Upper lobe of right lung (tissue), 1 donor: ENCODE measurements around the gene MTURN. TPM values are rescaled to one million over a fixed set of nuclear protein-coding genes. Genes with fewer than 3 reads are reported as not detected.

ENCODE experiments used
- ATAC-seq: fragments of 200-7000 bp; cut with Tn5 transposase; one replicate; pipeline ENCODE4 v1.9.1; 2020; ENCODE audit warnings: mild to moderate bottlenecking, moderate library complexity
- DNase-seq: peaks from one replicate; pipeline ENCODE4 v3.0.0-alpha.2; 2020
- H3K27ac ChIP-seq: fragments of 200-600 bp; one replicate; pipeline ENCODE4 v1.8.0; 2022
- H3K27me3 ChIP-seq: fragments of 200-600 bp; one replicate; pipeline ENCODE4 v1.8.0; 2022; ENCODE audit warnings: mild to moderate bottlenecking
- H3K36me3 ChIP-seq: fragments of 200-600 bp; one replicate; pipeline ENCODE4 v1.8.0; 2022
- H3K4me1 ChIP-seq: fragments of 200-600 bp; one replicate; pipeline ENCODE4 v1.8.0; 2022
- H3K4me3 ChIP-seq: fragments of 200-600 bp; one replicate; pipeline ENCODE4 v1.8.0; 2022; ENCODE audit warnings: mild to moderate bottlenecking
- H3K9me3 ChIP-seq: fragments of 200-600 bp; one replicate; pipeline ENCODE4 v1.8.0; 2022
- CTCF ChIP-seq: fragments of 200-600 bp; IDR thresholded peaks from one replicate; pipeline ENCODE4 v1.8.0; 2022; ENCODE audit warnings: antibody characterized with exemption
- intact Hi-C: fragments of 100-400 bp; cut with DNase I; formaldehyde crosslinking; loops from one replicate; pipeline ENCODE4 v1.11.0; 2022
- total RNA-seq: library from RNA; stranded (reverse); fragmentation: NEBNext Ultra II Directional; extraction: Animal tissue kit (Norgen Biotek cat#: 25700); gene quantifications from one replicate; pipeline ENCODE4 v1.2.1, GENCODE V29; 2021
- donor health status: DM: no; HTN: yes; CAD: no; lungs with severe emphysema.

Gene MTURN
- total RNA-seq, 1 donor from 2014 or later = 31.3 TPM

- Histone ChIP-seq H3K27me3 (no peaks in the 10 kb centered on the region), H3K4me1 (no peaks in the 10 kb centered on the region), H3K36me3 (no peaks in the 10 kb centered on the region), H3K9me3 (no peaks in the 10 kb centered on the region), H3K4me3 (no peak overlapping the region), H3K27ac (no peak overlapping the region)
- TF ChIP-seq CTCF = no peak
- ATAC-seq (no peak), DNase-seq (no peak)
- intact Hi-C loops = no loop called here
These were observed 58.7 kb downstream of the MTURN start for GRCh38 chr7:30193336-30193943.

GRCh38 chr7:30196408-30196807, 61.6 kb downstream of the MTURN start:
- H3K36me3 ChIP-seq = no peaks in the 10 kb centered on the region
- intact Hi-C loops = no loop called here
- H3K9me3 ChIP-seq = no peaks in the 10 kb centered on the region
- no peak for TF ChIP-seq CTCF
- no peak overlapping the region for H3K4me3 ChIP-seq
- no peak for ATAC-seq
- no peaks in the 10 kb centered on the region for H3K4me1 ChIP-seq
- no peaks in the 10 kb centered on the region for H3K27me3 ChIP-seq
- H3K27ac ChIP-seq = no peak overlapping the region
- no peak for DNase-seq

GRCh38 chr7:30197438-30197837, 62.7 kb downstream of the MTURN start:
- DNase-seq (no peak), ATAC-seq (no peak)
- Histone ChIP-seq H3K36me3 (no peaks in the 10 kb centered on the region), H3K27ac (no peak overlapping the region), H3K4me1 (no peaks in the 10 kb centered on the region), H3K4me3 (no peak overlapping the region), H3K27me3 (no peaks in the 10 kb centered on the region), H3K9me3 (no peaks in the 10 kb centered on the region)
- intact Hi-C loops = no loop called here
- TF ChIP-seq CTCF = no peak

GRCh38 chr7:30199271-30199670, 64.5 kb downstream of the MTURN start:
- no peak for TF ChIP-seq CTCF
- intact Hi-C loops = no loop called here

GRCh38 chr7:30200591-30200990, 65.8 kb downstream of the MTURN start:
- intact Hi-C loops = no loop called here
- TF ChIP-seq CTCF = no peak
- no peak overlapping the region for H3K4me3 ChIP-seq
- no peaks in the 10 kb centered on the region for H3K27me3 ChIP-seq
- ATAC-seq (no peak), DNase-seq (no peak)
- H3K36me3 ChIP-seq = no peaks in the 10 kb centered on the region
- no peaks in the 10 kb centered on the region for H3K9me3 ChIP-seq
- H3K27ac ChIP-seq = no peak overlapping the region
- no peaks in the 10 kb centered on the region for H3K4me1 ChIP-seq

More at GRCh38 chr7:30199271-30199670, 64.5 kb downstream of the MTURN start:
- H3K4me1 ChIP-seq = no peaks in the 10 kb centered on the region
- H3K27me3 ChIP-seq = no peaks in the 10 kb centered on the region
- H3K4me3 ChIP-seq = no peak overlapping the region
- ATAC-seq (no peak), DNase-seq (no peak)
- H3K27ac ChIP-seq = no peak overlapping the region
- H3K36me3 ChIP-seq = no peaks in the 10 kb centered on the region
- H3K9me3 ChIP-seq = no peaks in the 10 kb centered on the region

- Histone ChIP-seq H3K9me3 (no peaks in the 10 kb centered on the region), H3K4me3 (no peak overlapping the region), H3K27me3 (no peaks in the 10 kb centered on the region), H3K27ac (no peak overlapping the region), H3K36me3 (no peaks in the 10 kb centered on the region), H3K4me1 (no peaks in the 10 kb centered on the region)
- DNase-seq = no peak
- no peak for ATAC-seq
- no peak for TF ChIP-seq CTCF
- intact Hi-C loops = no loop called here
These were observed 66.4 kb downstream of the MTURN start for GRCh38 chr7:30201161-30201666.
